NB4 (cell line): Measurements from ENCODE around the gene TRIM9.
A peak's percentile ranks its signal among the peaks of the same experiment; 100 is the strongest.

Experiments
- POLR2A ChIP-seq: IDR thresholded peaks from 2 replicates; pipeline ENCODE4 v1.6.1; 2011; ENCODE audit warnings: mild to moderate bottlenecking; ENCODE audit not compliant: insufficient read length; ENCODE audit errors: extremely low read depth
- TF ChIP-seq, protein P1 (sequence below): IDR thresholded peaks from one replicate; pipeline ENCODE4 v1.5.1; 2012; ENCODE audit warnings: low read depth, low read length
- TF ChIP-seq, protein P2 (sequence below): IDR thresholded peaks from 2 replicates; pipeline ENCODE4 v1.6.1; 2011; ENCODE audit warnings: low read depth, low read length

DNA sequence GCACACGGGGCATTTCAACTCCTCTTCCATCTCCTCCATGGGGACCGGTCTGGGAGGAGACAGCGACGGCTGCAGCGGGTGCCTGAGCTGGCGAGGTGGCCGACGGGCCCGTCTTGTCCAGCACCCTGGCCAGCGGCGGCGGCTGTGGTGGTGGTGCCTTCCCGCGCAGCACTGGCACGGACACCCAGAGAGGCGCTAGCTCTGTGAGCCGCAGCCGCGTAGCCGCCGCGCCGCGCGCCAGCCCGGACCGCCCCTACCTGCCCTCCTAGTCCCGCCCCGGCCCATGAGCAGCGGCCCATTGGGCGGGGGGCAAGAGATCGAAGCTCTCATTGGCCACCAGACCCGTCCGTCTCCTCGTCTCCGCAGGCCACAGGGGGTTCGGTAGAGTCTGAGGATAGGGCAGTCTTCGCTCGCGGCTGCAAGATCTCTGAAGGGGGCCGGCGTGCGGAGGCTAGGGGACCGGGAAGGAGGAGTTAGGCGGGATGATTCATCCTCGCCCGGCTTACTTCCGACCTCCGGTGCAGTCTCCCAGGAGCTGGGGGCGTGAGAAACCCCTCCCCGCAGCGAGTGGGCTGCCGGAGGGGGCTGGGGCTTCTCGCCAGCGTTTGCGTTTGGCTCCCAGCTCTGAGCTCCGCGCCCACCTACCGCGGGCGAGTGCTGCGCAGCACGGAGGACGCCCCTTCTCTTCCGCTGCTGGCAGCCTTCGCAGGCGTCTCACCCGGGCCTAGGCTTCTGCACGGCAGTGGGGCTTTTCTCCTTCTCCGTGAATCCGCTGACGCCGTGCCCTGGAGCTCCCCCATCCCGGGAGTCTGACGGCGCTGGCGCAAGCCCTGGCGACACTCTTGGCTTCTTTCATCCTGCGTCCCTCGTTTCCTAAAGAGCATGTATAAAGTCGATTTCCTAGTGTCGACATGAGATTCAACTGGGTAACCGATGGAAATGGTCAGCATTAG is at the start of gene TRIM9:
- TF ChIP-seq, protein P1, sequence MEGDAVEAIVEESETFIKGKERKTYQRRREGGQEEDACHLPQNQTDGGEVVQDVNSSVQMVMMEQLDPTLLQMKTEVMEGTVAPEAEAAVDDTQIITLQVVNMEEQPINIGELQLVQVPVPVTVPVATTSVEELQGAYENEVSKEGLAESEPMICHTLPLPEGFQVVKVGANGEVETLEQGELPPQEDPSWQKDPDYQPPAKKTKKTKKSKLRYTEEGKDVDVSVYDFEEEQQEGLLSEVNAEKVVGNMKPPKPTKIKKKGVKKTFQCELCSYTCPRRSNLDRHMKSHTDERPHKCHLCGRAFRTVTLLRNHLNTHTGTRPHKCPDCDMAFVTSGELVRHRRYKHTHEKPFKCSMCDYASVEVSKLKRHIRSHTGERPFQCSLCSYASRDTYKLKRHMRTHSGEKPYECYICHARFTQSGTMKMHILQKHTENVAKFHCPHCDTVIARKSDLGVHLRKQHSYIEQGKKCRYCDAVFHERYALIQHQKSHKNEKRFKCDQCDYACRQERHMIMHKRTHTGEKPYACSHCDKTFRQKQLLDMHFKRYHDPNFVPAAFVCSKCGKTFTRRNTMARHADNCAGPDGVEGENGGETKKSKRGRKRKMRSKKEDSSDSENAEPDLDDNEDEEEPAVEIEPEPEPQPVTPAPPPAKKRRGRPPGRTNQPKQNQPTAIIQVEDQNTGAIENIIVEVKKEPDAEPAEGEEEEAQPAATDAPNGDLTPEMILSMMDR, result no peak
- peak; percentile 37 for TF ChIP-seq POLR2A
- TF ChIP-seq, protein P2, sequence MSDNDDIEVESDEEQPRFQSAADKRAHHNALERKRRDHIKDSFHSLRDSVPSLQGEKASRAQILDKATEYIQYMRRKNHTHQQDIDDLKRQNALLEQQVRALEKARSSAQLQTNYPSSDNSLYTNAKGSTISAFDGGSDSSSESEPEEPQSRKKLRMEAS, result peak; percentile 14; the same call in 1 of the 2 replicates
